Neural cell (in vitro differentiated cells): ENCODE data around the gene METTL24. TPM values are rescaled to one million over a fixed set of nuclear protein-coding genes. Genes with fewer than 3 reads are reported as not detected.

Experiments used
- H2AFZ ChIP-seq: fragments of 200-600, 300-800 bp; sonication (generic), shearing (Covaris generic); 2 replicates; pipeline ENCODE4 v1.6.0; 2014; ENCODE audit warnings: low read depth, mild to moderate bottlenecking, antibody characterized with exemption, low read length, moderate library complexity
- H3F3A ChIP-seq: fragments of 200-600 bp; shearing (Covaris generic); 2 replicates; pipeline ENCODE4 v1.6.1; 2016; ENCODE audit warnings: mild to moderate bottlenecking, moderate library complexity, mixed read lengths, antibody characterized with exemption, low read length; ENCODE audit not compliant: insufficient read depth, poor library complexity, severe bottlenecking
- H3K27ac ChIP-seq: fragments of 200-600, 300-800 bp; sonication (generic), shearing (Covaris generic); 2 replicates; pipeline ENCODE4 v1.5.1; 2014; ENCODE audit warnings: mild to moderate bottlenecking, low read length, moderate library complexity
- H3K27me3 ChIP-seq: fragments of 300-800, 200-600 bp; sonication (generic), shearing (Covaris generic); 2 replicates; pipeline ENCODE4 v1.6.0; 2014; ENCODE audit warnings: mild to moderate bottlenecking, low read depth, low read length, moderate library complexity; ENCODE audit not compliant: insufficient read depth
- H3K36me3 ChIP-seq: fragments of 300-800, 200-600 bp; sonication (generic), shearing (Covaris generic); 2 replicates; pipeline ENCODE4 v1.5.1; 2014; ENCODE audit warnings: mild to moderate bottlenecking, antibody characterized with exemption, low read length, moderate library complexity; ENCODE audit not compliant: insufficient read depth
- H3K4me2 ChIP-seq: fragments of 300-800, 200-600 bp; sonication (generic), shearing (Covaris generic); 2 replicates; pipeline ENCODE4 v1.6.0; 2014; ENCODE audit warnings: mild to moderate bottlenecking, low read length
- H3K4me3 ChIP-seq: fragments of 300-800, 200-600 bp; sonication (generic), shearing (Covaris generic); 2 replicates; pipeline ENCODE4 v1.5.1; 2014; ENCODE audit warnings: mild to moderate bottlenecking, low read length, moderate library complexity
- H3K79me2 ChIP-seq: fragments of 200-600 bp; shearing (Covaris generic); replicated peaks from 2 replicates; pipeline ENCODE4 v1.6.0; 2014; ENCODE audit warnings: mild to moderate bottlenecking, low read length, moderate library complexity; ENCODE audit not compliant: insufficient read depth
- H3K9ac ChIP-seq: fragments of 300-800, 200-600 bp; sonication (generic), shearing (Covaris generic); 2 replicates; pipeline ENCODE4 v1.6.1; 2016; ENCODE audit warnings: mild to moderate bottlenecking, low read length, mixed read lengths
- H3K9me2 ChIP-seq: fragments of 200-600 bp; shearing (Covaris generic); 2 replicates; pipeline ENCODE4 v1.6.1; 2016; ENCODE audit warnings: mild to moderate bottlenecking, low read length, mixed read lengths; ENCODE audit not compliant: insufficient read depth
- H3K9me3 ChIP-seq: fragments of 200-600, 300-800 bp; sonication (generic), shearing (Covaris generic); 2 replicates; pipeline ENCODE4 v1.6.1; 2016; ENCODE audit warnings: mild to moderate bottlenecking, mixed run types, low read length, moderate library complexity, mixed read lengths
- H4K20me1 ChIP-seq: fragments of 200-600 bp; shearing (Covaris generic); 2 replicates; pipeline ENCODE4 v1.6.1; 2016; ENCODE audit warnings: mild to moderate bottlenecking, mixed run types; ENCODE audit not compliant: insufficient read depth
- EP300 ChIP-seq: fragments of 450-650 bp; conservative IDR thresholded peaks from 2 replicates; pipeline ENCODE4 v1.6.1; 2014; ENCODE audit warnings: antibody characterized with exemption, mild to moderate bottlenecking, moderate library complexity; ENCODE audit not compliant: poor library complexity, severe bottlenecking
- EZH2 ChIP-seq: fragments of 200-600, 300-800 bp; shearing (Covaris generic), sonication (generic); IDR thresholded peaks from 2 replicates; pipeline ENCODE4 v1.6.1; 2014; ENCODE audit warnings: antibody characterized with exemption, low read length, borderline replicate concordance, mild to moderate bottlenecking; ENCODE audit not compliant: insufficient read depth, poor library complexity, severe bottlenecking
- MXI1 ChIP-seq: fragments of 450-650 bp; conservative IDR thresholded peaks from 2 replicates; pipeline ENCODE4 v1.6.1; 2014; ENCODE audit warnings: antibody characterized with exemption, mild to moderate bottlenecking; ENCODE audit not compliant: poor library complexity, severe bottlenecking
- POLR2AphosphoS5 ChIP-seq: IDR thresholded peaks from 2 replicates; pipeline ENCODE4 v1.6.1; 2012
- RAD21 ChIP-seq: fragments of 450-650 bp; conservative IDR thresholded peaks from 2 replicates; pipeline ENCODE4 v1.6.1; 2014; ENCODE audit warnings: antibody characterized with exemption, mild to moderate bottlenecking, moderate library complexity
- REST ChIP-seq: IDR thresholded peaks from 2 replicates; pipeline ENCODE4 v1.6.1; 2012; ENCODE audit warnings: borderline replicate concordance
- SMC3 ChIP-seq: fragments of 450-650 bp; conservative IDR thresholded peaks from 2 replicates; pipeline ENCODE4 v1.6.1; 2014; ENCODE audit warnings: antibody characterized with exemption, mild to moderate bottlenecking, moderate library complexity; ENCODE audit not compliant: poor library complexity
- TAF1 ChIP-seq: IDR thresholded peaks from 2 replicates; pipeline ENCODE4 v1.6.1; 2012; ENCODE audit warnings: low read depth
- polyA plus RNA-seq: library from polyadenylated mRNA; depleted of rRNA; stranded (reverse); fragments of >200 nt; gene quantifications from 2 replicates; pipeline ENCODE4 v1.2.3, GENCODE V29; 2014
- TF ChIP-seq, protein P1 (sequence below): fragments of 450-650 bp; IDR thresholded peaks from 2 replicates; pipeline ENCODE4 v1.5.1; 2014; ENCODE audit warnings: antibody characterized with exemption, mild to moderate bottlenecking, moderate library complexity; ENCODE audit not compliant: poor library complexity, severe bottlenecking

The METTL24 gene
- polyA plus RNA-seq, 1 donor from 2014 or later, result not detected

DNA sequence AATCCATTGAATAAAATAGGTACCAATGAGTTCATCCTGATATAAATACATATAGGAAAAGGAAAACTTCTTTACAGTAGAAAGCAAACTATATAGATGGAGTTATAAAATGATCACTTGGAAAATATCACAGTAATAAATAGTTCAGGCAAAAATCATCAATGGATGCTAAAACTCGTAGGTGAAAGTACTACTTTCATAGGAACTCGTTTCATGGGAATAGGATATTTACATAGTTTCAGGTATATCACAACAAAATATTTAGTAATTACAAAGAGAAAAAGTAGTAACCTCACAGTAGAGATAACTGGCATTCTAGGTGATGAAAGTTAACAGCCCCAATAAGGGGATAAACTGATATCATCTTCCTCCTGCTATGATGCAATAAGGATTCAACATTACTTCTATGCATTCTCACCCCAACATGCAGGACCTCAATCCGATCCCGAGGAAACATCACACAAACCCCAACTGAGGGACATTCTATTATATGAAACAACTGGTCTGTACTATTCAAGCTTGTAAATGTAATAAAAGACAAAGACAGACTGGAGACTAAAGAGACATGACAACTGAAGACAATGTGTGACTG lies 43.5 kb upstream of the METTL24 start:
- no peak overlapping the region for H3K27ac ChIP-seq
- no peaks in the 10 kb centered on the region for H4K20me1 ChIP-seq
- H3F3A ChIP-seq, result no peaks in the 10 kb centered on the region
- no peaks in the 10 kb centered on the region for H3K27me3 ChIP-seq
- H3K9ac ChIP-seq, result no peak overlapping the region
- no peak overlapping the region for H2AFZ ChIP-seq
- no peak overlapping the region for H3K4me2 ChIP-seq
- no peak for TF ChIP-seq EZH2
- TF ChIP-seq SMC3, result no peak
- no peak for TF ChIP-seq TAF1
- no peak for TF ChIP-seq REST
- no peak for TF ChIP-seq EP300
- no peak for TF ChIP-seq MXI1
- TF ChIP-seq POLR2AphosphoS5, result no peak
- TF ChIP-seq, protein P1, sequence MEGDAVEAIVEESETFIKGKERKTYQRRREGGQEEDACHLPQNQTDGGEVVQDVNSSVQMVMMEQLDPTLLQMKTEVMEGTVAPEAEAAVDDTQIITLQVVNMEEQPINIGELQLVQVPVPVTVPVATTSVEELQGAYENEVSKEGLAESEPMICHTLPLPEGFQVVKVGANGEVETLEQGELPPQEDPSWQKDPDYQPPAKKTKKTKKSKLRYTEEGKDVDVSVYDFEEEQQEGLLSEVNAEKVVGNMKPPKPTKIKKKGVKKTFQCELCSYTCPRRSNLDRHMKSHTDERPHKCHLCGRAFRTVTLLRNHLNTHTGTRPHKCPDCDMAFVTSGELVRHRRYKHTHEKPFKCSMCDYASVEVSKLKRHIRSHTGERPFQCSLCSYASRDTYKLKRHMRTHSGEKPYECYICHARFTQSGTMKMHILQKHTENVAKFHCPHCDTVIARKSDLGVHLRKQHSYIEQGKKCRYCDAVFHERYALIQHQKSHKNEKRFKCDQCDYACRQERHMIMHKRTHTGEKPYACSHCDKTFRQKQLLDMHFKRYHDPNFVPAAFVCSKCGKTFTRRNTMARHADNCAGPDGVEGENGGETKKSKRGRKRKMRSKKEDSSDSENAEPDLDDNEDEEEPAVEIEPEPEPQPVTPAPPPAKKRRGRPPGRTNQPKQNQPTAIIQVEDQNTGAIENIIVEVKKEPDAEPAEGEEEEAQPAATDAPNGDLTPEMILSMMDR, result no peak
- TF ChIP-seq RAD21, result no peak
- no peaks in the 10 kb centered on the region for H3K9me2 ChIP-seq
- H3K9me3 ChIP-seq, result no peaks in the 10 kb centered on the region
- no peaks in the 10 kb centered on the region for H3K79me2 ChIP-seq
- H3K4me3 ChIP-seq, result no peak overlapping the region
- no peaks in the 10 kb centered on the region for H3K36me3 ChIP-seq

GRCh38 chr6:110400208-110400607 lies 42.1 kb upstream of the METTL24 start:
- Histone ChIP-seq H3K4me3 (no peak overlapping the region), H3K36me3 (no peaks in the 10 kb centered on the region), H3K9me2 (no peaks in the 10 kb centered on the region), H3K27me3 (no peaks in the 10 kb centered on the region), H4K20me1 (no peaks in the 10 kb centered on the region), H3K4me2 (no peak overlapping the region), H3K79me2 (no peaks in the 10 kb centered on the region), H3K27ac (no peak overlapping the region), H3K9me3 (no peaks in the 10 kb centered on the region), H3K9ac (no peak overlapping the region), H2AFZ (no peak overlapping the region), H3F3A (no peaks in the 10 kb centered on the region)
- TF ChIP-seq, protein P1, result no peak
- no peak for TF ChIP-seq SMC3
- no peak for TF ChIP-seq RAD21
- TF ChIP-seq EZH2, result no peak
- no peak for TF ChIP-seq EP300
- TF ChIP-seq MXI1, result no peak
- TF ChIP-seq REST, result no peak
- TF ChIP-seq POLR2AphosphoS5, result no peak
- TF ChIP-seq TAF1, result no peak
